ENCODE results near the gene ENTPD2.

GRCh38 chr9:137077758-137078693 lies 24.2 kb upstream of the ENTPD2 start:
- TF ChIP-seq TAF1 (IDR thresholded peaks at IDR 0.05; ENCODE audit: low read depth) (no peak), CEBPB (IDR thresholded peaks at IDR 0.05) (no peak), YY1 (IDR thresholded peaks at IDR 0.05; ENCODE audit: low read depth) (no peak), MAX (IDR thresholded peaks at IDR 0.05) (no peak), RAD21 (IDR thresholded peaks at IDR 0.05; ENCODE audit: low read depth) (no peak), FOXM1 (IDR thresholded peaks at IDR 0.05; ENCODE audit: borderline replicate concordance, low read depth) (no peak), REST (IDR thresholded peaks at IDR 0.05; ENCODE audit: low read depth) (no peak), TEAD4 (IDR thresholded peaks at IDR 0.05) (no peak), EP300 (IDR thresholded peaks at IDR 0.05; ENCODE audit: borderline replicate concordance) (no peak), CREB1 (IDR thresholded peaks at IDR 0.05; ENCODE audit: low read depth) (no peak), USF1 (IDR thresholded peaks at IDR 0.05) (no peak), EGR1 (IDR thresholded peaks at IDR 0.05) (no peak)
